ENCODE data around the gene FREM1. TPM values are rescaled to one million over a fixed set of nuclear protein-coding genes. Genes with fewer than 3 reads are reported as not detected.

Gene FREM1
- total RNA-seq, 2 experiments from 2014 or later = not detected

- DNase-seq = no peak
- Mint-ChIP-seq H3K4me3 (no peak overlapping the region), H3K4me1 (no peaks in the 10 kb centered on the region), H3K9me3 (no peaks in the 10 kb centered on the region), H3K27me3 (no peaks in the 10 kb centered on the region), H3K27ac (no peak overlapping the region), H3K36me3 (ENCODE audit: low read depth) (no peaks in the 10 kb centered on the region)
- ChIA-PET POLR2A (no interaction called here), CTCF (no interaction called here)
Measured at GRCh38 chr9:14907360-14907685, 2.9 kb downstream of the FREM1 start.

GRCh38 chr9:14906644-14907359 is 3.4 kb downstream of the FREM1 start:
- no peaks in the 10 kb centered on the region for H3K36me3 Mint-ChIP-seq (ENCODE audit: low read depth)
- no peaks in the 10 kb centered on the region for H3K27me3 Mint-ChIP-seq
- no peaks in the 10 kb centered on the region for H3K9me3 Mint-ChIP-seq
- H3K4me1 Mint-ChIP-seq = no peaks in the 10 kb centered on the region
- no peak overlapping the region for H3K4me3 Mint-ChIP-seq
- DNase-seq = no peak
- ChIA-PET CTCF (no interaction called here), POLR2A (no interaction called here)
- no peak overlapping the region for H3K27ac Mint-ChIP-seq

- Mint-ChIP-seq H3K36me3 (ENCODE audit: low read depth) (no peaks in the 10 kb centered on the region), H3K27me3 (no peaks in the 10 kb centered on the region), H3K4me1 (no peaks in the 10 kb centered on the region), H3K27ac (no peak overlapping the region), H3K4me3 (no peak overlapping the region), H3K9me3 (no peaks in the 10 kb centered on the region)
- no peak for DNase-seq
- ChIA-PET POLR2A (no interaction called here), CTCF (no interaction called here)
Measured at GRCh38 chr9:14906000-14906399, 4.2 kb downstream of the FREM1 start.

GRCh38 chr9:14903040-14903439 is 7.2 kb downstream of the FREM1 start:
- Mint-ChIP-seq H3K27ac (no peak overlapping the region), H3K27me3 (peaks cover 3% of the 10 kb centered on the region), H3K36me3 (ENCODE audit: low read depth) (no peaks in the 10 kb centered on the region), H3K9me3 (no peaks in the 10 kb centered on the region), H3K4me1 (no peaks in the 10 kb centered on the region), H3K4me3 (no peak overlapping the region)
- DNase-seq = no peak
- CTCF ChIA-PET = no interaction called here
- POLR2A ChIA-PET = no interaction called here

GRCh38 chr9:14902561-14902960 is 7.7 kb downstream of the FREM1 start:
- DNase-seq = no peak
- H3K36me3 Mint-ChIP-seq (ENCODE audit: low read depth) = no peaks in the 10 kb centered on the region
- H3K27ac Mint-ChIP-seq = no peak overlapping the region
- POLR2A ChIA-PET = no interaction called here
- no peaks in the 10 kb centered on the region for H3K4me1 Mint-ChIP-seq
- CTCF ChIA-PET = no interaction called here
- H3K9me3 Mint-ChIP-seq = no peaks in the 10 kb centered on the region
- no peak overlapping the region for H3K4me3 Mint-ChIP-seq
- H3K27me3 Mint-ChIP-seq = peaks cover 3% of the 10 kb centered on the region

GRCh38 chr9:14899815-14900193 is 10.4 kb downstream of the FREM1 start:
- Mint-ChIP-seq H3K4me1 (no peaks in the 10 kb centered on the region), H3K27me3 (peaks cover 5% of the 10 kb centered on the region), H3K4me3 (no peak overlapping the region), H3K36me3 (ENCODE audit: low read depth) (no peaks in the 10 kb centered on the region), H3K9me3 (no peaks in the 10 kb centered on the region), H3K27ac (no peak overlapping the region)
- ChIA-PET POLR2A (no interaction called here), CTCF (no interaction called here)
- no peak for DNase-seq

- H3K4me1 Mint-ChIP-seq = no peaks in the 10 kb centered on the region
- H3K36me3 Mint-ChIP-seq (ENCODE audit: low read depth) = no peaks in the 10 kb centered on the region
- H3K27ac Mint-ChIP-seq = no peak overlapping the region
- no peaks in the 10 kb centered on the region for H3K9me3 Mint-ChIP-seq
- DNase-seq = no peak
- H3K4me3 Mint-ChIP-seq = no peak overlapping the region
- H3K27me3 Mint-ChIP-seq = peaks cover 5% of the 10 kb centered on the region
- POLR2A ChIA-PET = no interaction called here
- CTCF ChIA-PET = no interaction called here
Measured at GRCh38 chr9:14899042-14899814, 11.0 kb downstream of the FREM1 start.

GRCh38 chr9:14895806-14896205 is 14.4 kb downstream of the FREM1 start:
- no peaks in the 10 kb centered on the region for H3K4me1 Mint-ChIP-seq
- H3K9me3 Mint-ChIP-seq = no peaks in the 10 kb centered on the region
- DNase-seq = no peak
- H3K36me3 Mint-ChIP-seq (ENCODE audit: low read depth) = no peaks in the 10 kb centered on the region
- CTCF ChIA-PET = no interaction called here
- H3K27me3 Mint-ChIP-seq = peaks cover 5% of the 10 kb centered on the region
- POLR2A ChIA-PET = no interaction called here
- H3K27ac Mint-ChIP-seq = no peak overlapping the region
- H3K4me3 Mint-ChIP-seq = no peak overlapping the region

GRCh38 chr9:14893280-14893679 is 16.9 kb downstream of the FREM1 start:
- ChIA-PET POLR2A (no interaction called here), CTCF (no interaction called here)
- DNase-seq = no peak
- no peaks in the 10 kb centered on the region for H3K4me1 Mint-ChIP-seq
- H3K36me3 Mint-ChIP-seq (ENCODE audit: low read depth) = no peaks in the 10 kb centered on the region
- H3K4me3 Mint-ChIP-seq = no peak overlapping the region
- no peaks in the 10 kb centered on the region for H3K9me3 Mint-ChIP-seq
- H3K27me3 Mint-ChIP-seq = peaks cover 2% of the 10 kb centered on the region
- H3K27ac Mint-ChIP-seq = no peak overlapping the region

GRCh38 chr9:14891332-14891731 is 18.9 kb downstream of the FREM1 start:
- H3K36me3 Mint-ChIP-seq (ENCODE audit: low read depth) = no peaks in the 10 kb centered on the region
- ChIA-PET POLR2A (no interaction called here), CTCF (no interaction called here)
- H3K9me3 Mint-ChIP-seq = no peaks in the 10 kb centered on the region
- H3K27me3 Mint-ChIP-seq = peaks cover 5% of the 10 kb centered on the region
- no peak overlapping the region for H3K27ac Mint-ChIP-seq
- H3K4me3 Mint-ChIP-seq = no peak overlapping the region
- H3K4me1 Mint-ChIP-seq = no peaks in the 10 kb centered on the region
- no peak for DNase-seq

GRCh38 chr9:14889451-14889850 is 20.8 kb downstream of the FREM1 start:
- CTCF ChIA-PET = no interaction called here

GRCh38 chr9:14888875-14889274 is 21.4 kb downstream of the FREM1 start:
- DNase-seq = no peak
- peaks cover 3% of the 10 kb centered on the region for H3K27me3 Mint-ChIP-seq
- H3K36me3 Mint-ChIP-seq (ENCODE audit: low read depth) = no peaks in the 10 kb centered on the region
- no peak overlapping the region for H3K27ac Mint-ChIP-seq
- H3K4me1 Mint-ChIP-seq = no peaks in the 10 kb centered on the region
- no peaks in the 10 kb centered on the region for H3K9me3 Mint-ChIP-seq
- H3K4me3 Mint-ChIP-seq = no peak overlapping the region
- ChIA-PET POLR2A (no interaction called here), CTCF (no interaction called here)

More at GRCh38 chr9:14889451-14889850, 20.8 kb downstream of the FREM1 start:
- Mint-ChIP-seq H3K27ac (no peak overlapping the region), H3K9me3 (no peaks in the 10 kb centered on the region), H3K27me3 (peaks cover 3% of the 10 kb centered on the region), H3K4me3 (no peak overlapping the region), H3K4me1 (no peaks in the 10 kb centered on the region), H3K36me3 (ENCODE audit: low read depth) (no peaks in the 10 kb centered on the region)
- no peak for DNase-seq
- POLR2A ChIA-PET = no interaction called here

GRCh38 chr9:14888272-14888671 is 22.0 kb downstream of the FREM1 start:
- Mint-ChIP-seq H3K27me3 (peaks cover 3% of the 10 kb centered on the region), H3K4me3 (no peak overlapping the region), H3K36me3 (ENCODE audit: low read depth) (no peaks in the 10 kb centered on the region), H3K4me1 (no peaks in the 10 kb centered on the region), H3K9me3 (no peaks in the 10 kb centered on the region), H3K27ac (no peak overlapping the region)
- ChIA-PET CTCF (no interaction called here), POLR2A (no interaction called here)
- DNase-seq = no peak

GRCh38 chr9:14887149-14887548 is 23.1 kb downstream of the FREM1 start:
- CTCF ChIA-PET = no interaction called here
- POLR2A ChIA-PET = no interaction called here
- Mint-ChIP-seq H3K4me3 (no peak overlapping the region), H3K36me3 (ENCODE audit: low read depth) (no peaks in the 10 kb centered on the region), H3K27me3 (peaks cover 3% of the 10 kb centered on the region), H3K4me1 (no peaks in the 10 kb centered on the region), H3K27ac (no peak overlapping the region), H3K9me3 (no peaks in the 10 kb centered on the region)
- no peak for DNase-seq

All from activated CD4-positive, alpha-beta T cell treated with anti-CD3 and anti-CD28 coated beads, Interleukin-2, amount 10 ng/mL, durations not matched to agents 7 days and 5 days (primary cell).